GM12872 (cell line): ENCODE data around the gene NDUFA13.
A peak's percentile ranks its signal among the peaks of the same experiment; 100 is the strongest.

Experiments used
- TF ChIP-seq, protein P1 (sequence below): IDR thresholded peaks from 3 replicates; pipeline ENCODE4 v1.5.1; 2011; ENCODE audit warnings: low read depth, mild to moderate bottlenecking, low read length, moderate library complexity; ENCODE audit not compliant: insufficient read depth

Gene NDUFA13

DNA sequence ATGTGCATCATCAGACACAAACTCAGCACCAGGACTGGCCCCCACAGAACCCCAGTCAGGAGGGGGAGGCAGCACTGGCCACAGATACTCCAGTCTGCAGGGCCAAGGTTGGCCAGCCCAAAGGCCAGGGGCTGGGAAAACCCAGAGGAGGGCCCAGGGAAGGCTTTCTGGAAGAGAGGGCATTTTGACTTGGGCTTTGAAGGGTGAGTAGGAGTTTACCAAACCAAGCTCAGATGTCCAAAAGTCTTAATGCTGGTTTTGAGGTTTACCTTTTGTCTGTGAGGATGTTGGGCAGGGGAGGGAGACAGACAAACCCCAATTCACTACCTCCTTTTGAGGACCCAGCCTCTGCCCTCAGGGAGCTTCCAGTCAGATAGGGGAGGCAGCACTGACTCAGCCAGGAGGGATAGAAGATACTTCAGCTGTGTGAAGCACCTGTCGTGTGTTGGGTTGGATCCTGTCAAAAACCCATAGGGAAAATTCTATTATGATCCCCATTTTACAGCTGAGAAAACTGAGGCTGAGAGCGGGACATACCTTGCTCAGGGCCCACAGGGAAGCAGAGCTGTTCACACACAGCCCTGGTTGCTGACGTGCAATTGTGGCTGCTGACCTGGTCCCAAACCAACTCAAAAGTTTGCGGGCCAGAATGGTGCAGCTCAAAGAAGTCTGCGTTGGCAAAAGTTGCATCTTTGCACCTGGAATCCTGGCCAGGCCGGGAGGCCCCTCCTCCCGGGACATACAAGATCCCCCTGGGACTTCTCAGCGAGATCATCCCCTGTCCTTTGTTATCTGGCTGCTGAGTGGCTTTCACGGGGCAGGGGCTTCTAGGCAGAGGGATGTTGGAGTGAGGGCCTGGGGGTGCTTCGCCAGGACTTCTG, 35.2 kb downstream of the NDUFA13 start:
- TF ChIP-seq, protein P1, sequence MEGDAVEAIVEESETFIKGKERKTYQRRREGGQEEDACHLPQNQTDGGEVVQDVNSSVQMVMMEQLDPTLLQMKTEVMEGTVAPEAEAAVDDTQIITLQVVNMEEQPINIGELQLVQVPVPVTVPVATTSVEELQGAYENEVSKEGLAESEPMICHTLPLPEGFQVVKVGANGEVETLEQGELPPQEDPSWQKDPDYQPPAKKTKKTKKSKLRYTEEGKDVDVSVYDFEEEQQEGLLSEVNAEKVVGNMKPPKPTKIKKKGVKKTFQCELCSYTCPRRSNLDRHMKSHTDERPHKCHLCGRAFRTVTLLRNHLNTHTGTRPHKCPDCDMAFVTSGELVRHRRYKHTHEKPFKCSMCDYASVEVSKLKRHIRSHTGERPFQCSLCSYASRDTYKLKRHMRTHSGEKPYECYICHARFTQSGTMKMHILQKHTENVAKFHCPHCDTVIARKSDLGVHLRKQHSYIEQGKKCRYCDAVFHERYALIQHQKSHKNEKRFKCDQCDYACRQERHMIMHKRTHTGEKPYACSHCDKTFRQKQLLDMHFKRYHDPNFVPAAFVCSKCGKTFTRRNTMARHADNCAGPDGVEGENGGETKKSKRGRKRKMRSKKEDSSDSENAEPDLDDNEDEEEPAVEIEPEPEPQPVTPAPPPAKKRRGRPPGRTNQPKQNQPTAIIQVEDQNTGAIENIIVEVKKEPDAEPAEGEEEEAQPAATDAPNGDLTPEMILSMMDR = no peak

DNA sequence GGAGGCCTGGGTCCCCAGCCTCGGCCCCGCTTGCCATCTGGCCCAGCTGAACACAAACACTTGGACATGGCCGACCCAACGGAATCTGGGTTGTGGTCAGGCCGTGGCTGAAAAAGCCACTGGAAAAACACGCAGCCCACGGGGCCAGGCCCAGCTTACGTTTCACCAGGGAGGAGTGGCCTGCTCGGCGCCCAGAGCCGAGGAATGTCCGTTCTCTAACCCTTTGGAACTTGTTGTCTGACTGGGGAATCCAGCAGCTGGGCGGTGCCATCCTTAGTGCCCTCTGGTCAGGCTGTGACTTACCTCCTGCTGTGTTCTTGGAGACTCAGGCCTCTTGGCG, 35.8 kb downstream of the NDUFA13 start:
- TF ChIP-seq, protein P1 = no peak

DNA sequence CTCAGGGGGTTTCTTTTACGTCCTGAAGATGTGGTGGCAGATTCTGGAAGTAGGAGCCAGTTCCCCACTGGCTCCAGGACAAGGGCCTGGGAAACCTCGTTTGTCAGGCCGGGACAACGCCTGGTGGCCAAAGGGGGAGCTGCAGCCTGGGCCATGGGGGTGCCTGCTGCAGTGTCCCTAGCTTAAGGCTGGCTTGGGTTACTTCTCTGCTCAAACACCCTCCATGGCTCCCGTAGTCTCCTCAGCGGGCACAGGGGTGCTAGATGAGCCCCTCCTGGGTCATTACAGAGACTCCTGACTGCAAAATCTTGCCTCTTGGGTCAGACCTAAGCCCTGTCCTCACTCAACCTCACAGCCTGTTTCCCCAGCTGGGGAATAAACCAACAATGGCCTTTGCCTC, 36.8 kb downstream of the NDUFA13 start:
- TF ChIP-seq, protein P1 = peak; percentile 83

DNA sequence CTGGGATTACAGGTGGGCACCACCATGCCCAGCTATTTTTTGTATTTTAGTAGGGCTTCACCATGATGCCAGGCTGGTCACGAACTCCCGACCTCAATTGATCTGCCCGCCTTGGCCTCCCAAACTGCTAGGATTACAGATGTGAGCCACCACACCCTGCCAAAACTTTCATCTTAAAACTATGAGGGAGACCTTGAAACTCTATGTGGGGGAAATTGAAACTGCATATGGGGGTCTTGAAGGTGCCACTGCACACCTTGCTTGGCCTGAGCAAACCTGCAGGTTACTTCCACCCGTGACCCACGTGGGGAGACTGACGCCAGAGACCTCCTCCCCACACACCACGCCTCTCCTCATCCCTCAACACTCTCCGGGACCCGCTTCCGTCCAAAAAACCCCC, 37.6 kb downstream of the NDUFA13 start:
- TF ChIP-seq, protein P1 = no peak

DNA sequence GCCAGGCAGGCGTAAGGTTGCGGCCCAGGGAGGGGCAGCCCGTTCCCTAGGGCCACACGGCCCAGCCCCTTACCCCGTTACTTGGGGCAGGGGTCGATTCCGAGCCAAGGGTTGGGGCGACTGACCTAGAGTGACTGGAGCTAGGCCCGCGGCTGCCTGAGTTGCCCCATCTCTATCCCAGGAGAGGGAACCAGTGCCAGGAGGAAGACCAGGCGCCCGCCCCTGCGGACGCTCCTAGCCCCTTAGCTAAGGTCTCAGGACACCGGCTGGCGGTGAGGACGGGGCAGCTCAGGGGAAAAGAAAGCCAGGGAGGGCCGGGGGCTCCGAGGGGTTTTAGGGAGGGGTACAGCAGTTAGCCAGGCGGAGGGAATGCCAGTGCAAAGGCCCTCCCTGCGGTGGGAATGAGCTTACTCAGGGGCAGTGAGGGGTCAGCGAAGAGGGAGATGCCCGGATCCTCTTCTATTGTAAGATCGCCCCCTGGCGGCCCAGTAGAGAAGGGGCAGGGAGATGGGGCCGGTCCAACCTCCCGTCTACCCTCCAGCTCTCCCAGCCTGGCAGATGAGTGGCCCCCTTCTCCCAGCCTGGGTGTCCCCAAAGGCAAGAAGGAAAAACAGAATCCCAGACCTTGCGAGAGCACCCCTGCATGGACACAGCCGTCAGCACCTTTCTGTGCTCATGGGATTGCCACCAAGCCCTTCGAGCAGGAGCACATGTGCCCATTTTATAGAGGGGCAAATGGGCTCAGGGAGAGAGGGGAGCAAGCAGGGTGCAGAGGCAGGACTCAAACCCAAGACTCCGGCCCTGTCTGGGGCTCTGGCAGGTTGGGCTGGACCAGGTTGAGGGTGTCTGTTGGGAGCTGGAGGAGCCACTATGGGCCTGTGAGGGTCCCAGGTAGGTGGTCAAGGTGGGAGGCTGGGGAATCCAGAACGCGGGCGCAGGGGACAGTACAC, 38.3 kb downstream of the NDUFA13 start:
- TF ChIP-seq, protein P1 = peak; percentile 90

DNA sequence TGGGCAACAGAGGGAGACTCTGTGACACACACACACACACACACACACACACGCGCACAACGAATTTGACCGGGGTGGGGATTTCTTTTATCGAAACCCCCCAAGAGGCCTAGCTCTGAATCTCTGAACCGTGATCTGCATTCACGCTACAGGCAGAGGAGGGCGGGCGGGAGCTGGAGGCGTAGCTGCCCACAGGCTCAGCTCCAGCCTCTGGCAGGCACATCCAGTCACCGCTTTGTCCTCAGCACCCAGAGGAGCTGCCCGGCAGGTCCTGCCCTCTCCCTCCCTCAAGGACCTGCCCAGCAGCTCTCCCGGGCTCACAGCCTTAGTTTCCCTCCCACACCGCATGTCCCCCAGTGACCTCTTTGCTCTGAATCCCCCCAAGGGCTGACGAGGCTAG, 42.0 kb downstream of the NDUFA13 start:
- TF ChIP-seq, protein P1 = no peak

DNA sequence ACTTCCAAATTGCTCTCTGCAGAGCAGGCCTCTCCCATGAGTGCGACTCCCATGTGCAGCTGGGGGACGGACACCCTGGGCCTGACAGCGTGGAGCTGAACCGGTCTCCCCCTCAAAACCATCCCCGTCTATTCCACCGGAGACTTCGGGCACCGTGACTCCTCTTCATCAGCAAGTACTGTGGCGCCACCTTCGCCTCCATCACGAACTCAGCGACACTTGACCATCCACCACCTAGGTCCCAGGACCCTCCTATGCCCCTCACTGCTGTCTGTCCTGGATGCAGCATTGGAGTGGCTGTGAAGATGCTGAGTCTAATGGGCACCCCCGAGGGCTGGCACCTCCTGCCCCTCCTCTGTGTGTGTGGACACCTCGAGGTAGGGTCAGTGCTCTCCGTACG, 42.6 kb downstream of the NDUFA13 start:
- TF ChIP-seq, protein P1 = no peak
